AG04450 (cell line): Measurements from ENCODE around the gene PCED1B. TPM values are rescaled to one million over a fixed set of nuclear protein-coding genes. Genes with fewer than 3 reads are reported as not detected.
A peak's percentile ranks its signal among the peaks of the same experiment; 100 is the strongest.

Experiments
- CTCF ChIA-PET: fragments of 300-600, 350-600 bp; formaldehyde crosslinking; extraction: SDS; loops from one replicate; lab custom pipeline; 2022; ENCODE audit warnings: antibody characterized with exemption, inconsistent platforms; lab: Charles Lee
- POLR2A ChIA-PET: fragments of 350-600 bp; formaldehyde crosslinking; extraction: SDS; loops from one replicate; lab custom pipeline; 2021; ENCODE audit warnings: antibody characterized with exemption, inconsistent platforms; lab: Yijun Ruan, JAX
- DNase-seq: peaks from one replicate; pipeline ENCODE4 v3.0.0-alpha.2; 2011; ENCODE audit warnings: low read depth, low spot score
- H3K27ac ChIP-seq: one replicate; pipeline ENCODE4 v1.5.1; 2012; ENCODE audit warnings: low read depth, low read length, control low read depth
- H3K27me3 ChIP-seq: one replicate; pipeline ENCODE4 v1.6.0; 2012; ENCODE audit warnings: low read length; ENCODE audit not compliant: control insufficient read depth, insufficient read depth
- H3K4me3 ChIP-seq: 2 replicates; pipeline ENCODE4 v1.5.1; 2011; ENCODE audit warnings: mild to moderate bottlenecking, low read depth, low read length, control low read depth
- H3K9me3 ChIP-seq: 2 replicates; pipeline ENCODE4 v1.5.1; 2012; ENCODE audit warnings: low read length; ENCODE audit not compliant: control insufficient read depth, insufficient read depth
- CTCF ChIP-seq: IDR thresholded peaks from 2 replicates; pipeline ENCODE4 v1.5.1; 2011; ENCODE audit warnings: low read depth, low read length, control low read depth, inconsistent platforms
- polyA plus RNA-seq: library from polyadenylated mRNA; depleted of rRNA; stranded (reverse); fragments of >200 nt; gene quantifications from 2 replicates; pipeline ENCODE4 v1.2.3, GENCODE V29; 2011

Gene PCED1B
- polyA plus RNA-seq, 1 experiment = 0.88 TPM

GRCh38 chr12:47149146-47149545 is 69.7 kb downstream of the PCED1B start:
- CTCF ChIA-PET = no interaction called here

GRCh38 chr12:47152095-47152494 is 72.7 kb downstream of the PCED1B start:
- POLR2A ChIA-PET = no interaction called here
- no peak for TF ChIP-seq CTCF
- Histone ChIP-seq H3K9me3 (no peaks in the 10 kb centered on the region), H3K27me3 (no peaks in the 10 kb centered on the region), H3K27ac (no peak overlapping the region), H3K4me3 (no peak overlapping the region)
- DNase-seq = no peak
- CTCF ChIA-PET = no interaction called here

More at GRCh38 chr12:47149146-47149545, 69.7 kb downstream of the PCED1B start:
- H3K4me3 ChIP-seq = no peak overlapping the region
- POLR2A ChIA-PET = no interaction called here
- DNase-seq = no peak
- no peak overlapping the region for H3K27ac ChIP-seq
- TF ChIP-seq CTCF = no peak
- no peaks in the 10 kb centered on the region for H3K27me3 ChIP-seq
- no peaks in the 10 kb centered on the region for H3K9me3 ChIP-seq

GRCh38 chr12:47155457-47156166 is 76.2 kb downstream of the PCED1B start:
- Histone ChIP-seq H3K27me3 (no peaks in the 10 kb centered on the region), H3K9me3 (no peaks in the 10 kb centered on the region), H3K4me3 (no peak overlapping the region), H3K27ac (peak overlapping the region; percentile 33)
- ChIA-PET CTCF (no interaction called here), POLR2A (interaction anchor here (0.6 kb wide), 1 partner anchor 23 kb away, joined by 6 read pairs; no protein-coding TSS in a partner anchor)
- TF ChIP-seq CTCF = no peak
- DNase-seq = no peak

- Histone ChIP-seq H3K9me3 (no peaks in the 10 kb centered on the region), H3K27me3 (no peaks in the 10 kb centered on the region), H3K27ac (no peak overlapping the region), H3K4me3 (no peak overlapping the region)
- ChIA-PET POLR2A (no interaction called here), CTCF (interaction anchor here (1.0 kb wide), 1 partner anchor 9 kb away, joined by 3 read pairs; no protein-coding TSS in a partner anchor)
- TF ChIP-seq CTCF = no peak
- no peak for DNase-seq
Observed at GRCh38 chr12:47156167-47156736, 76.8 kb downstream of the PCED1B start.

GRCh38 chr12:47158792-47159191 is 79.4 kb downstream of the PCED1B start:
- CTCF ChIA-PET = no interaction called here

More at GRCh38 chr12:47158792-47159191, 79.4 kb downstream of the PCED1B start:
- TF ChIP-seq CTCF = no peak
- DNase-seq = no peak
- Histone ChIP-seq H3K9me3 (no peaks in the 10 kb centered on the region), H3K27me3 (no peaks in the 10 kb centered on the region), H3K27ac (no peak overlapping the region), H3K4me3 (no peak overlapping the region)
- POLR2A ChIA-PET = no interaction called here
